ENCODE measurements around the gene PDK2. TPM values are rescaled to one million over a fixed set of nuclear protein-coding genes. Genes with fewer than 3 reads are reported as not detected.
A peak's percentile ranks its signal among the peaks of the same experiment; 100 is the strongest.

PDK2 gene
- total RNA-seq, 4 donors from 2014 or later: 111 to 335 (median 124) TPM

GRCh38 chr17:50076591-50077235 lies 18.4 kb upstream of the PDK2 start:
- Histone ChIP-seq H3K9me3 (no peaks in the 10 kb centered on the region), H3K4me1 (peaks cover 19 to 20% of the 10 kb centered on the region in 2 donors), H3K4me3 (no peak overlapping the region), H3K27me3 (no peaks in the 10 kb centered on the region), H3K36me3 (peaks cover 0 to 47% of the 10 kb centered on the region in 2 donors), H3K27ac (no peak overlapping the region)
- DNase-seq (no peak), ATAC-seq (no peak)
- intact Hi-C loops (cut with DNase I; ENCODE audit: low total_unique reads): no loop called here
- in situ Hi-C loops (cut with MboI; ENCODE audit: low sequenced_read_pairs in 4 of 4): no loop called here
- no peak for TF ChIP-seq POLR2A (IDR thresholded peaks at IDR 0.05)
- TF ChIP-seq CTCF (IDR thresholded peaks at IDR 0.05 in 4 of 5, conservative IDR thresholded peaks at IDR 0.05 in 1 of 5): no peak

- H3K4me1 ChIP-seq: peaks cover 19 to 20% of the 10 kb centered on the region in 2 donors
- in situ Hi-C loops (cut with MboI; ENCODE audit: low sequenced_read_pairs in 4 of 4): no loop called here
- no peak for TF ChIP-seq CTCF (IDR thresholded peaks at IDR 0.05 in 4 of 5, conservative IDR thresholded peaks at IDR 0.05 in 1 of 5)
- no peak for TF ChIP-seq POLR2A (IDR thresholded peaks at IDR 0.05)
- DNase-seq (no peak), ATAC-seq (no peak)
- no peaks in the 10 kb centered on the region for H3K27me3 ChIP-seq
- H3K27ac ChIP-seq: no peak overlapping the region
- intact Hi-C loops (cut with DNase I; ENCODE audit: low total_unique reads): no loop called here
- peaks cover 0 to 40% of the 10 kb centered on the region in 2 donors for H3K36me3 ChIP-seq
- no peaks in the 10 kb centered on the region for H3K9me3 ChIP-seq
- H3K4me3 ChIP-seq: no peak overlapping the region
Observed at GRCh38 chr17:50078430-50078829, 16.7 kb upstream of the PDK2 start.

- H3K27me3 ChIP-seq: no peaks in the 10 kb centered on the region
- peaks cover 19 to 20% of the 10 kb centered on the region in 2 donors for H3K4me1 ChIP-seq
- no peak overlapping the region for H3K4me3 ChIP-seq
- TF ChIP-seq CTCF (IDR thresholded peaks at IDR 0.05 in 4 of 5, conservative IDR thresholded peaks at IDR 0.05 in 1 of 5) (peak; percentile 30 to 51 (median 50)), POLR2A (IDR thresholded peaks at IDR 0.05) (no peak)
- in situ Hi-C loops (cut with MboI; ENCODE audit: low sequenced_read_pairs in 4 of 4): no loop called here
- H3K27ac ChIP-seq: peak overlapping the region; percentile 71 to 82 (median 78)
- ATAC-seq (peak in 1 of 2 donors; percentile 22), DNase-seq (peak in 1 of 2 donors; percentile 34)
- no peaks in the 10 kb centered on the region for H3K9me3 ChIP-seq
- H3K36me3 ChIP-seq: peaks cover 0 to 33% of the 10 kb centered on the region in 2 donors
- intact Hi-C loops (cut with DNase I; ENCODE audit: low total_unique reads): loop anchor here (2.0 kb wide), 1 partner anchor 23 kb away; the partner anchor contains the start of gene ITGA3
Observed at GRCh38 chr17:50079334-50080095, 15.6 kb upstream of the PDK2 start.

- intact Hi-C loops (cut with DNase I; ENCODE audit: low total_unique reads) (loop anchor here (2.0 kb wide), 1 partner anchor 23 kb away; the partner anchor contains the start of gene ITGA3), in situ Hi-C loops (cut with MboI; ENCODE audit: low sequenced_read_pairs in 4 of 4) (no loop called here)
- no peaks in the 10 kb centered on the region for H3K9me3 ChIP-seq
- peaks cover 0 to 27% of the 10 kb centered on the region in 2 donors for H3K36me3 ChIP-seq
- H3K4me3 ChIP-seq: no peak overlapping the region
- DNase-seq (no peak), ATAC-seq (peak in 1 of 2 donors; percentile 7)
- H3K27ac ChIP-seq: peak overlapping the region; percentile 71 to 82 (median 78)
- no peaks in the 10 kb centered on the region for H3K27me3 ChIP-seq
- peaks cover 19 to 20% of the 10 kb centered on the region in 2 donors for H3K4me1 ChIP-seq
- TF ChIP-seq CTCF (IDR thresholded peaks at IDR 0.05 in 4 of 5, conservative IDR thresholded peaks at IDR 0.05 in 1 of 5) (no peak), POLR2A (IDR thresholded peaks at IDR 0.05) (no peak)
Observed at GRCh38 chr17:50080096-50080480, 15.1 kb upstream of the PDK2 start.
